Epithelial cell of proximal tubule (primary cell): ENCODE data around the gene GNAO1. TPM values are rescaled to one million over a fixed set of nuclear protein-coding genes. Genes with fewer than 3 reads are reported as not detected.

Experiments
- DNase-seq: peaks from one replicate; pipeline ENCODE4 v3.0.0-alpha.2; 2011; ENCODE audit warnings: low read depth
- H3K4me3 ChIP-seq: 2 replicates; pipeline ENCODE4 v1.5.1; 2011; ENCODE audit warnings: low read depth, mild to moderate bottlenecking, low read length
- total RNA-seq: library from RNA; depleted of rRNA; stranded (reverse); fragments of >200 nt; gene quantifications from 2 replicates; pipeline ENCODE4 v1.2.3, GENCODE V29; 2015
- TF ChIP-seq, protein P1 (sequence below): conservative IDR thresholded peaks from 2 replicates; pipeline ENCODE4 v1.5.1; 2012; ENCODE audit warnings: low read depth, mild to moderate bottlenecking, low read length

The GNAO1 gene
- total RNA-seq, 1 donor from 2014 or later = 1.1 TPM

DNA sequence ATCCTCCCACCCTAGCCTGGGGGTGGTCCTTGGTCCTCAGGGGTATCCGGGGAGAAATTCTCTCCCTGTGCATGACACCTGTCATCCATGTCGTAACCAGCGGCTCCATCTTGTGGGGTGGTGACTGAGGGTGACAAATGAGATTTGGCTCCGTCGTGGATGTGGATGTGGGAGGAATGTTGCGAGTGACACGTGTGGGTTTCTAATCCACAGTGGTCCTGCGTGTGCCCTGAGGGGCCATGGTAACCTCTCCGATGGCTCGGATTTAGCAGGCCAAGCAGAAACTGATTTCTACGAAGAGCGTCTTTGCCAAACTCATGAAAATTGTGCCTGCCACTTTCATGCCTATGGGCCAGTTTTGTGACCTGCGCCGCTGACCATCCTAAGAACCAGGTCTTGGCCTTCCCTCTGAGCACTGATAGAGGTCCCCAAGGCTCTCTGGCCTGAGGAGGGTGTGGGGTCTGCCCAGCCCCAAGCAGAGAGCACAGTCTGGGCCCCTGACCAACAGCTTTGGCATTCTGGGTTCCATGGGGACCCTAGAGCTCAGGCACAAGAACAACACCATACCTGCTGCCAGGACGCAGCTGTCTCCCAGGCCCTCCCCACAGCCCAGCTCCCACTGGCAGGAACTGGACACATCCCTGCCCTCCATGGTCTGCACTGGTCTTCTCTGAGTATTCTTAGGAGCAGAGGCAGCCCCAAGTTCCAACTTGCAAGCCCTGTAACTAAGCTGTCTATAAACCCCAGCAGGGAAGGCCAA lies 155.0 kb downstream of the GNAO1 start:
- TF ChIP-seq, protein P1, sequence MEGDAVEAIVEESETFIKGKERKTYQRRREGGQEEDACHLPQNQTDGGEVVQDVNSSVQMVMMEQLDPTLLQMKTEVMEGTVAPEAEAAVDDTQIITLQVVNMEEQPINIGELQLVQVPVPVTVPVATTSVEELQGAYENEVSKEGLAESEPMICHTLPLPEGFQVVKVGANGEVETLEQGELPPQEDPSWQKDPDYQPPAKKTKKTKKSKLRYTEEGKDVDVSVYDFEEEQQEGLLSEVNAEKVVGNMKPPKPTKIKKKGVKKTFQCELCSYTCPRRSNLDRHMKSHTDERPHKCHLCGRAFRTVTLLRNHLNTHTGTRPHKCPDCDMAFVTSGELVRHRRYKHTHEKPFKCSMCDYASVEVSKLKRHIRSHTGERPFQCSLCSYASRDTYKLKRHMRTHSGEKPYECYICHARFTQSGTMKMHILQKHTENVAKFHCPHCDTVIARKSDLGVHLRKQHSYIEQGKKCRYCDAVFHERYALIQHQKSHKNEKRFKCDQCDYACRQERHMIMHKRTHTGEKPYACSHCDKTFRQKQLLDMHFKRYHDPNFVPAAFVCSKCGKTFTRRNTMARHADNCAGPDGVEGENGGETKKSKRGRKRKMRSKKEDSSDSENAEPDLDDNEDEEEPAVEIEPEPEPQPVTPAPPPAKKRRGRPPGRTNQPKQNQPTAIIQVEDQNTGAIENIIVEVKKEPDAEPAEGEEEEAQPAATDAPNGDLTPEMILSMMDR = no peak
- H3K4me3 ChIP-seq = no peak overlapping the region
- no peak for DNase-seq

DNA sequence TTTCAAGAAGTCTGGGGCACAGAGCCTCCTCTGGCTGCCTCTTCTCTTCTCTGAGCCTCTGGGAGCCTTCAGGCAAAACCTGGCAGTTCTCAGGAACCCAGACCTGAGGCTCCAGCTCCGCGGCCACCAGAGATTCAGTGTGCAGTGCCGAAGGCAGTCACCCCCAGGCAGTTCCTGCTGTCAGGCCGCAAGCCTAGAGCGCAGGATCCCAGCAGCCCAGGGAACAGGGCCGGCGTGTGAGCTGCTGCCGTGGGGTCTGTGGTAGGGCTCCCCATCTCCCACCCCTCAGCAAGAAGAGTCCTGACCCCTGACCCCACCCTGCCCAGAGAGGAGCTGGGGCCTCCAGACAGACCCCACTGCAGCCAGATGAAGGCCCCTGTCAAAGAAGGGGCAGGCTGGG lies 155.9 kb downstream of the GNAO1 start:
- DNase-seq = no peak
- TF ChIP-seq, protein P1 = no peak
- no peak overlapping the region for H3K4me3 ChIP-seq

DNA sequence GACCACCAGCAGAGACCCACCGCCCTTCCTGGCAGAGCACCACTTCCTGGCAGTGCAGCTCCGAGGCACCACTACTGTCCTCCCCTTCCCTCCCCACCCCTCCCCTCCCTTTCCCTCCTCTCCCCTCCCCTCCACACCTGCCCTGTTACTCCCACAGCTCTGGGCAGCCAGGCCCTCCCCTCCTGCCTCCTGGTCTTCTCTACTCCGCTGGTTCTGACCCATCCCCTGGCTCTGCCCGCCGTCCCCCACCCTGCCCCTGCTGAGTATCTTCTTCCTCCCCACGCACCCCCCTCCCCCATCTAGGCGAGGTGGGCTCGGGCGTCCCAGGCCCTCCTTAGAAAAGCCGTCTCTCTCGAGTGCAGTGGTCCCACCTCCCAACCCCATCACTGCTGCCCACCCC lies 156.4 kb downstream of the GNAO1 start:
- TF ChIP-seq, protein P1 = no peak
- no peak overlapping the region for H3K4me3 ChIP-seq
- no peak for DNase-seq

DNA sequence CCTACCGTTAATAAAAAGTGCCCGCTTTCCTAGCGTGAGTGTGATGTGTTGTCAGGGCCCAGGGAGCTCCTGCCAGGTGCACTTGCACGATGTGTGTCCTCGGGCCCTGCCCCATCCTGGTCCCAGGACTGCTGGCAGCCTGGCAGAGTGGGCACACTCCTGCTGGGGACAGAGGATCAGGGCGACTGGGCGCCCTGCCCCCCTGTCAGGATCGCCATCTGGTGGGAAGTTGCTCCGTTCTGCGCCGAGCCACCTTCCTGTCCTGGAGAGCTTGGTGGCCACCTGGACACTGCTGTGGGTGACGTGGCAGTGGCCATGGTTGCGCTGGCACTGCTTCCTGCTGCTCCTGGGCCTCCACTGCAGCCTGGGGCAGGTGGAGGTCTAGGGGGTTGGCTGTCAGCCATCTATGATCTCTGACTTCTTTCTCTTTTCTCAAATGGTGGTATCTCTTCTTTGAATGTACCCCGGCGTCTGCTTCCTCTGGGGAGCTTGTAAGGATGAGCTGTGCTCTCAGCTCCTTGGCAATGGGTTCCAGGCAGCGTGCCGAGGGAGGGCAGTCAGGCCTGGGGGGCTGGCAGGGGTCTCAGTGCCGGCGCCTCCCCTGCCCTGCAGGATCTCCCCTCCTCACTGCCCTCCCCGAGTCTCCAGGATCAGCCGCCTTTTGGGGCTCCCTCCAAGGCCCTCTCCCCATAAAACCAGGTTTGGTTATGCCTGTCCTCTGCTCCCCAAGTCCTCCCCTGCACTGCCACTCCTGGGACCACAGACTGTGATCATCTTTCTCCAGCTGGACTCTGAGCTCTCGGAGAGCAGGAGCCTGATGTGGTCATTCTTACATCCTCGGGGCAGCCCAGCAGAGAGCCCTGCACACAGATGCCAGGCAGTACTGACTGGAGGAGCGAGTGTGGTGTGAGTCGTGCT lies 157.1 kb downstream of the GNAO1 start:
- TF ChIP-seq, protein P1 = no peak
- no peak overlapping the region for H3K4me3 ChIP-seq
- DNase-seq = no peak

DNA sequence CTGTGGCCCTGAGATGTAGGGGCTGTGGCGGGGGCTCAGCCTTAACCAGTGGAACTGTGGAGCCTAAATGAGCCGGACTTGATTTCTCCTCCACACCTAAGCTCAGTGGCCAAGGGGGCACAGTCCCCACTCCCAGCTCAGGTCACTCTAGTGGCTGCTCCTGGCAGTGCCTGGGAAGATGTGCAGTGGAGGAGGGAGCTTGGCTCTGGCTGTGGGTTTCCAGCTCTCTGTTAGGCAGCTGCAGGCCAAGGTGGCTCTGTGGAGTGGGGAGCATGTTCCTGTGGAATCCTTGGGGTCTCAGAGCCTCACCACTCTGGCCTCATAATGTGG lies 157.8 kb downstream of the GNAO1 start:
- TF ChIP-seq, protein P1 = no peak
- no peak overlapping the region for H3K4me3 ChIP-seq
- DNase-seq = no peak

DNA sequence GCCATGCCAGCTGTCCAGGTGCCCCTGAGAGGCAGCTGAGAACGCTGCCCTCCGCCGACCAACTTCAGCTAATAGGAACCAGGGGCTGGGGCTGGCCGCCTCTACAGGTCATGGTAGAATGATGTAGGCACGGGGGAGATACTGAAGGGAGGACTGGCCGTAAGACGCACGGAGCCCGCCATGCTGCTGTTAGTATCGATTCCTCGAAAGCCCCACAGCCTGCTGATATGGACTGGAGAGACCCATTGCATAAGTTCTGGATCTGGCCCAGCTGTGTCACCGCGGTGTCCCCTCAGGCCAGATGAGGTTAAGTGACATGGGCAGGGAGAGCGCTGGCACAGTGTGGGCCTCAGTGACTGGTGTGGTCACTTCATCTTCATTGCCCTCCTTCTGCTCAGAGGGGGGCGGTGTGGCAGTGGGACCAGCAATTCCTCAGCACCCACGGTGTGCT lies 158.4 kb downstream of the GNAO1 start:
- no peak for DNase-seq
- TF ChIP-seq, protein P1 = no peak
- H3K4me3 ChIP-seq = no peak overlapping the region
